ENCODE results near the gene CD74. TPM values are rescaled to one million over a fixed set of nuclear protein-coding genes. Genes with fewer than 3 reads are reported as not detected.

The CD74 gene
- total and polyA plus RNA-seq, 2 of the 8 experiments (the other 6 are each of a cell fraction or from before 2014, with no cell fraction given) = 45.9 to 61.0 TPM

GRCh38 chr5:150458802-150459557 is 46.3 kb upstream of the CD74 start (continued):
- TF ChIP-seq BACH1 (IDR thresholded peaks at IDR 0.05; ENCODE audit: low read length) = peak; percentile 76
- peak in 1 of 2 experiments; percentile 70; a peak in 1 of 4 replicates for TF ChIP-seq SIN3A (conservative IDR thresholded peaks at IDR 0.05 in 1 of 2, IDR thresholded peaks at IDR 0.05 in 1 of 2; ENCODE audit: low read depth in 1 of 2, low read length in 2 of 2)
- TF ChIP-seq KDM5A (IDR thresholded peaks at IDR 0.05; ENCODE audit: low read length) = peak; percentile 76; the same call in 1 of the 2 replicates
- peak; percentile 64 for TF ChIP-seq TEAD4 (IDR thresholded peaks at IDR 0.05; ENCODE audit: low read depth, low read length)
- TF ChIP-seq TBP (IDR thresholded peaks at IDR 0.05; ENCODE audit: low read depth, low read length) = no peak
- peak in 1 of 2 experiments; percentile 89; a peak in 1 of 4 replicates for TF ChIP-seq HDAC2 (IDR thresholded peaks at IDR 0.05; ENCODE audit: borderline replicate concordance in 1 of 2, low read depth in 2 of 2, low read length in 2 of 2)
- no peak for TF ChIP-seq SIX5 (IDR thresholded peaks at IDR 0.05; ENCODE audit: low read depth, low read length)
- TF ChIP-seq RAD21 (IDR thresholded peaks at IDR 0.05 in 1 of 2, conservative IDR thresholded peaks at IDR 0.05 in 1 of 2; ENCODE audit: low read depth in 2 of 2, low read length in 2 of 2) = peak; percentile 89 to 91
